ENCODE data around the gene VMP1. TPM values are rescaled to one million over a fixed set of nuclear protein-coding genes. Genes with fewer than 3 reads are reported as not detected.

Gene VMP1
- total and polyA plus RNA-seq, 2 of the 4 experiments (the other 2 are of a cell fraction), result 89.8 to 197 TPM

GRCh38 chr17:59800530-59800942 lies 93.1 kb downstream of the VMP1 start:
- Histone ChIP-seq H3K27me3 (ENCODE audit: control insufficient read depth, insufficient read depth, low read length) (no peaks in the 10 kb centered on the region), H3K4me3 (ENCODE audit: insufficient read depth, low read depth, low read length) (no peak overlapping the region), H2BK5ac (ENCODE audit: low read depth, low read length, poor library complexity, severe bottlenecking) (peak overlapping the region; percentile 0), H3K4me1 (ENCODE audit: control insufficient read depth, insufficient read depth, low read length) (peaks cover 5% of the 10 kb centered on the region), H4K91ac (ENCODE audit: insufficient read depth, low read depth, low read length) (0 out of 2 replicates have a peak overlapping the region, but pooled peaks have one; percentile 25), H3K9me1 (ENCODE audit: insufficient read depth, low read length) (peaks cover 6% of the 10 kb centered on the region; the same call in 1 of the 2 replicates), H2AK9ac (replicated peaks; ENCODE audit: low read depth, low read length, poor library complexity) (no peak overlapping the region), H3K14ac (replicated peaks; ENCODE audit: low read depth, low read length) (0 out of 2 replicates have a peak overlapping the region, but pooled peaks have one; percentile 63), H4K8ac (ENCODE audit: low read depth in 2 of 2, low read length in 2 of 2) (no peak overlapping the region; a peak in 1 of 4 replicates), H3K23ac (ENCODE audit: low read depth, low read length) (no peak overlapping the region; the same call in 1 of the 2 replicates), H3K36me3 (ENCODE audit: control insufficient read depth, insufficient read depth, low read length) (no peaks in the 10 kb centered on the region), H3K56ac (ENCODE audit: extremely low read depth, insufficient read depth, low read length) (no peak overlapping the region), H4K5ac (ENCODE audit: low read depth, low read length) (no peak overlapping the region), H3K9ac (ENCODE audit: low read depth, low read length) (no peak overlapping the region), H3K4me2 (ENCODE audit: low read depth, low read length) (no peak overlapping the region), H3K9me3 (ENCODE audit: control insufficient read depth, insufficient read depth, low read length) (no peaks in the 10 kb centered on the region), H4K20me1 (ENCODE audit: insufficient read depth, low read length) (no peaks in the 10 kb centered on the region), H2BK15ac (ENCODE audit: low read depth, low read length) (peak overlapping the region; percentile 20), H3K4ac (ENCODE audit: low read depth, low read length) (no peak overlapping the region), H2BK20ac (ENCODE audit: low read depth, low read length) (peak overlapping the region; percentile 66; the same call in 1 of the 2 replicates), H2AK5ac (ENCODE audit: low read depth, low read length) (peak overlapping the region; percentile 91), H2AFZ (replicated peaks; ENCODE audit: low read length, poor library complexity) (no peak overlapping the region), H2BK120ac (ENCODE audit: low read depth, low read length) (peak overlapping the region; percentile 2; the same call in 1 of the 2 replicates), H3K18ac (ENCODE audit: low read depth, low read length) (no peak overlapping the region), H3K27ac (ENCODE audit: insufficient read depth, low read length) (peak overlapping the region; percentile 19), H3K79me1 (ENCODE audit: low read depth in 1 of 2, low read length in 2 of 2) (peaks cover 0 to 50% of the 10 kb centered on the region in 2 experiments; a peak in 2 of 4 replicates)
- no TSS peak for BruUV-seq (replicated peaks)
- dilution Hi-C loops (cut with HindIII; ENCODE audit: low sequenced_read_pairs, unreplicated experiment), result no loop called here
- ATAC-seq (ENCODE audit: low read depth), result no peak
- CTCF ChIA-PET, result no interaction called here
- no peak for DNase-seq
- TF ChIP-seq RCOR1 (IDR thresholded peaks at IDR 0.05; ENCODE audit: insufficient replicate concordance, low read length) (no peak), RAD21 (IDR thresholded peaks at IDR 0.05; ENCODE audit: low read length) (no peak)
- no CpG with 5 or more reads among the region's 6 CpGs for WGBS, 2 experiments (ENCODE audit: extremely low coverage in 2 of 2, insufficient read length in 1 of 2)
- intact Hi-C loops (cut with micrococcal nuclease), result no loop called here
- POLR2A ChIA-PET (ENCODE audit: unreplicated experiment), result no interaction called here
- in situ Hi-C loops (cut with MboI; ENCODE audit: low sequenced_read_pairs), result no loop called here

Data from IMR-90 (cell line).